Astrocyte (in vitro differentiated cells and primary cell): Measurements from ENCODE around the gene CDK14. TPM values are rescaled to one million over a fixed set of nuclear protein-coding genes. Genes with fewer than 3 reads are reported as not detected.

Experiments
- DNase-seq: peaks from one replicate; pipeline ENCODE4 v3.0.0-alpha.2; 2010; ENCODE audit warnings: low read depth
- FAIRE-seq: peaks from 2 replicates; lab custom pipeline; 2011; peaks lifted over from hg19 to GRCh38; lab: Jason Lieb, UNC
- H2AFZ ChIP-seq: 2 replicates; pipeline ENCODE4 v1.6.0; 2012; ENCODE audit warnings: low read depth, low read length, inconsistent platforms
- H3K27ac ChIP-seq: 2 replicates; pipeline ENCODE4 v1.5.1; 2011; ENCODE audit warnings: low read depth, low read length, inconsistent platforms
- H3K27me3 ChIP-seq: 2 replicates; pipeline ENCODE4 v1.6.0; 2011; ENCODE audit warnings: low read length, inconsistent platforms; ENCODE audit not compliant: insufficient read depth
- H3K36me3 ChIP-seq: 2 replicates; pipeline ENCODE4 v1.5.1; 2011; ENCODE audit warnings: low read length, inconsistent platforms; ENCODE audit not compliant: insufficient read depth
- H3K4me1 ChIP-seq: 2 replicates; pipeline ENCODE4 v1.5.1; 2011; ENCODE audit warnings: low read length, inconsistent platforms; ENCODE audit not compliant: insufficient read depth
- H3K4me2 ChIP-seq: 2 replicates; pipeline ENCODE4 v1.6.0; 2012; ENCODE audit warnings: low read length, inconsistent platforms
- H3K4me3 ChIP-seq: 2 replicates; pipeline ENCODE4 v1.5.1; 2011; ENCODE audit warnings: low read depth, mild to moderate bottlenecking, low read length, inconsistent platforms; ENCODE audit not compliant: insufficient read depth
- H3K79me2 ChIP-seq: 2 replicates; pipeline ENCODE4 v1.6.0; 2012; ENCODE audit warnings: mild to moderate bottlenecking, low read length, inconsistent platforms; ENCODE audit not compliant: insufficient read depth
- H3K9ac ChIP-seq: 2 replicates; pipeline ENCODE4 v1.6.0; 2012; ENCODE audit warnings: mild to moderate bottlenecking, low read length, inconsistent platforms
- H3K9me3 ChIP-seq: 2 replicates; pipeline ENCODE4 v1.5.1; 2012; ENCODE audit warnings: low read depth, mild to moderate bottlenecking, low read length, inconsistent platforms; ENCODE audit not compliant: insufficient read depth
- H4K20me1 ChIP-seq: 2 replicates; pipeline ENCODE4 v1.6.0; 2012; ENCODE audit warnings: low read length, inconsistent platforms; ENCODE audit not compliant: insufficient read depth
- H3K27ac Mint-ChIP-seq: one replicate; pipeline ENCODE4 v1.8.0; 2021; ENCODE audit warnings: mild to moderate bottlenecking, mixed read lengths; ENCODE audit not compliant: unreplicated experiment
- H3K27me3 Mint-ChIP-seq: one replicate; pipeline ENCODE4 v1.8.0; 2021; ENCODE audit warnings: low read depth, mixed read lengths; ENCODE audit not compliant: unreplicated experiment
- H3K36me3 Mint-ChIP-seq: one replicate; pipeline ENCODE4 v1.8.0; 2021; ENCODE audit warnings: low read depth, mixed read lengths; ENCODE audit not compliant: unreplicated experiment
- H3K4me1 Mint-ChIP-seq: one replicate; pipeline ENCODE4 v1.8.0; 2021; ENCODE audit warnings: low read depth, mixed read lengths; ENCODE audit not compliant: unreplicated experiment
- H3K4me3 Mint-ChIP-seq: one replicate; pipeline ENCODE4 v1.8.0; 2021; ENCODE audit warnings: mild to moderate bottlenecking, moderate library complexity, mixed read lengths; ENCODE audit not compliant: unreplicated experiment
- H3K9me3 Mint-ChIP-seq: one replicate; pipeline ENCODE4 v1.8.0; 2021; ENCODE audit warnings: mild to moderate bottlenecking, mixed read lengths; ENCODE audit not compliant: unreplicated experiment
- EZH2 ChIP-seq: IDR thresholded peaks from 2 replicates; pipeline ENCODE4 v1.6.1; 2012; ENCODE audit warnings: mild to moderate bottlenecking, low read length, inconsistent platforms; ENCODE audit not compliant: insufficient read depth
- total RNA-seq: library from RNA; stranded (reverse); gene quantifications from 2 replicates; pipeline ENCODE4 v1.2.1, GENCODE V29; 2021
- TF ChIP-seq, protein P1 (sequence below): IDR thresholded peaks from 2 replicates; pipeline ENCODE4 v1.5.1; 2011; ENCODE audit warnings: low read depth, mild to moderate bottlenecking, inconsistent platforms, low read length, moderate library complexity; ENCODE audit not compliant: insufficient read depth

The CDK14 gene
- total RNA-seq, 1 donor from 2014 or later = 30.2 TPM

DNA sequence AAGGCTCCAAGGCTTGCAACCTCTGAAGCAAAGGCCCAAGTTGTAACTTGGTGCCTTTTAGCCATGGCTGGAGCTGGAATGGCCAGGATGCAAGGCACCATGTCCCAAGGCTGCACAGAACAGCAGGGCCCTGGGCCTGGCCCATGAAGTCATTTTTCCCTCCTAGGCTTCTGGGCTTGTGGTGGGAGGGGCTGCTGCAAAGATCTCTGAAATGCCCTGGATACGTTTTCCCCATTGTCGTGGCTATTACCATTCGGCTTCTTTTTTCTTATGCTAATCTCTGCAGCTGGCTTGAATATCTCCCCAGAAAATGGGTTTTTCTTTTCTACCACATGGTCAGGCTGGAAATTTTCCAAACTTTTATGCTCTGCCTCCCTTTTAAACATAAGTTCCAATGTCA is 234.2 kb downstream of the CDK14 start:
- DNase-seq = no peak
- FAIRE-seq = no peak
- H4K20me1 ChIP-seq = peaks cover 9% of the 10 kb centered on the region
- Mint-ChIP-seq H3K4me1 (peaks cover 11% of the 10 kb centered on the region), H3K27ac (no peak overlapping the region), H3K36me3 (peaks cover 10% of the 10 kb centered on the region), H3K4me3 (no peak overlapping the region), H3K9me3 (peaks cover 15% of the 10 kb centered on the region), H3K27me3 (no peaks in the 10 kb centered on the region)
- H3K9ac ChIP-seq = no peak overlapping the region
- H3K36me3 ChIP-seq = no peaks in the 10 kb centered on the region
- H3K4me3 ChIP-seq = no peak overlapping the region
- H2AFZ ChIP-seq = no peak overlapping the region
- H3K4me1 ChIP-seq = peaks cover 12% of the 10 kb centered on the region
- no peaks in the 10 kb centered on the region for H3K9me3 ChIP-seq
- H3K27me3 ChIP-seq = no peaks in the 10 kb centered on the region
- peaks cover 6% of the 10 kb centered on the region for H3K79me2 ChIP-seq
- no peak overlapping the region for H3K27ac ChIP-seq
- H3K4me2 ChIP-seq = no peak overlapping the region
- TF ChIP-seq EZH2 = no peak
- TF ChIP-seq, protein P1, sequence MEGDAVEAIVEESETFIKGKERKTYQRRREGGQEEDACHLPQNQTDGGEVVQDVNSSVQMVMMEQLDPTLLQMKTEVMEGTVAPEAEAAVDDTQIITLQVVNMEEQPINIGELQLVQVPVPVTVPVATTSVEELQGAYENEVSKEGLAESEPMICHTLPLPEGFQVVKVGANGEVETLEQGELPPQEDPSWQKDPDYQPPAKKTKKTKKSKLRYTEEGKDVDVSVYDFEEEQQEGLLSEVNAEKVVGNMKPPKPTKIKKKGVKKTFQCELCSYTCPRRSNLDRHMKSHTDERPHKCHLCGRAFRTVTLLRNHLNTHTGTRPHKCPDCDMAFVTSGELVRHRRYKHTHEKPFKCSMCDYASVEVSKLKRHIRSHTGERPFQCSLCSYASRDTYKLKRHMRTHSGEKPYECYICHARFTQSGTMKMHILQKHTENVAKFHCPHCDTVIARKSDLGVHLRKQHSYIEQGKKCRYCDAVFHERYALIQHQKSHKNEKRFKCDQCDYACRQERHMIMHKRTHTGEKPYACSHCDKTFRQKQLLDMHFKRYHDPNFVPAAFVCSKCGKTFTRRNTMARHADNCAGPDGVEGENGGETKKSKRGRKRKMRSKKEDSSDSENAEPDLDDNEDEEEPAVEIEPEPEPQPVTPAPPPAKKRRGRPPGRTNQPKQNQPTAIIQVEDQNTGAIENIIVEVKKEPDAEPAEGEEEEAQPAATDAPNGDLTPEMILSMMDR = no peak

DNA sequence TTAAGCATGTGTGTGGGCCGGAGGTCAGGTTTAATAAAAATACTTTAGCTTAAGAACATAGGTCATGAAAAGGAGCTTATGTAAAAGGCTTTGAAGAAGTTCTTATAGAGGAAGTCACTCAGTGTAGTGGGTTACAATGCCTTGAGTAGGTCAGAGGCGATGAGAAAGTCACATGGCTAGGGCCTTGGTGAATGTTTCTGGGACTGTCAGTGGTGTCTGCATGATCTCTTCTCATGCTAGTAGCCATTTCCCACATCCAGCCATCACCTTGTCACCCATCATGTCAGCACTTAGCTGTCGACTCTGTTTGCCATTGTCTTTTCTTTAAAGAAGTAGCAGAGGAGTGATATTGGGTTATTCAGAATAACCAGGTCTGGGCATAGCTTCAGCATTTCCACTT is 236.6 kb downstream of the CDK14 start:
- FAIRE-seq = no peak
- H3K36me3 Mint-ChIP-seq = peaks cover 15% of the 10 kb centered on the region
- peaks cover 11% of the 10 kb centered on the region for H3K4me1 Mint-ChIP-seq
- Histone ChIP-seq H3K4me2 (no peak overlapping the region), H3K4me1 (peaks cover 5% of the 10 kb centered on the region), H3K27me3 (no peaks in the 10 kb centered on the region), H3K36me3 (no peaks in the 10 kb centered on the region), H3K4me3 (no peak overlapping the region), H3K9ac (no peak overlapping the region), H3K27ac (no peak overlapping the region), H2AFZ (no peak overlapping the region), H3K79me2 (peaks cover 8% of the 10 kb centered on the region), H3K9me3 (no peaks in the 10 kb centered on the region), H4K20me1 (peaks cover 9% of the 10 kb centered on the region)
- H3K9me3 Mint-ChIP-seq = peaks cover 17% of the 10 kb centered on the region
- TF ChIP-seq, protein P1 = no peak
- TF ChIP-seq EZH2 = no peak
- H3K27me3 Mint-ChIP-seq = no peaks in the 10 kb centered on the region
- DNase-seq = no peak
- no peak overlapping the region for H3K27ac Mint-ChIP-seq
- no peak overlapping the region for H3K4me3 Mint-ChIP-seq

DNA sequence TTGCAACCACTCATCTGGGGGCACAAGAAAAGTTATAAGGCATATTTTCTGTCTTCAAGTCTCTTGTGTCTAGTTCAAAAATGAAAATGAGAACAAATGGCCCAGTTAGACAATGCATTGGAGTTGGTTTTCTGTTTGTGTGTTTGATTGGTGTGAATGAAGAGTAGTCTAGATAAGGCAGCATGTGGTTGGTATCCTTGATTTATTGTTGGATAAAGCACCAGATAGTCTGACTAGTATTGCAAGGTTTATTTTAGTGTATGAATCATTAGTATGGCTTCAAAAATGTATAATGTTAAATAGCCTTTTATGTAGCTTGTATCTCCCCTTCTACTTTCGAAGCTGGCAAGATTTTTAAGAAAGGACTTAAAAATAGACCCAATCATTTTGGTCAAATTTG is 237.3 kb downstream of the CDK14 start:
- H3K9ac ChIP-seq = no peak overlapping the region
- no peak overlapping the region for H3K4me2 ChIP-seq
- peaks cover 10% of the 10 kb centered on the region for H3K4me1 Mint-ChIP-seq
- peaks cover 5% of the 10 kb centered on the region for H3K4me1 ChIP-seq
- no peak overlapping the region for H3K27ac Mint-ChIP-seq
- no peaks in the 10 kb centered on the region for H3K27me3 ChIP-seq
- H4K20me1 ChIP-seq = peaks cover 9% of the 10 kb centered on the region
- no peak overlapping the region for H2AFZ ChIP-seq
- no peak overlapping the region for H3K4me3 Mint-ChIP-seq
- no peaks in the 10 kb centered on the region for H3K27me3 Mint-ChIP-seq
- H3K4me3 ChIP-seq = no peak overlapping the region
- H3K9me3 Mint-ChIP-seq = peaks cover 18% of the 10 kb centered on the region
- no peaks in the 10 kb centered on the region for H3K36me3 ChIP-seq
- H3K79me2 ChIP-seq = peaks cover 8% of the 10 kb centered on the region
- H3K27ac ChIP-seq = no peak overlapping the region
- no peak for FAIRE-seq
- H3K36me3 Mint-ChIP-seq = peaks cover 16% of the 10 kb centered on the region
- DNase-seq = peak; percentile 74
- H3K9me3 ChIP-seq = no peaks in the 10 kb centered on the region
- TF ChIP-seq, protein P1 = no peak
- no peak for TF ChIP-seq EZH2
